Measurements from ENCODE around the gene UHMK1. TPM values are rescaled to one million over a fixed set of nuclear protein-coding genes. Genes with fewer than 3 reads are reported as not detected.
A peak's percentile ranks its signal among the peaks of the same experiment; 100 is the strongest.

Gene UHMK1
- total RNA-seq, 1 experiment from 2014 or later = 75.1 TPM

- TF ChIP-seq CTCF (IDR thresholded peaks at IDR 0.05 in 2 of 3, conservative IDR thresholded peaks at IDR 0.05 in 1 of 3; ENCODE audit: borderline replicate concordance in 1 of 3, insufficient read depth in 1 of 3, low read depth in 2 of 3, low read length in 2 of 3) = no peak
- no peak for TF ChIP-seq RAD21 (IDR thresholded peaks at IDR 0.05; ENCODE audit: low read depth)
These were observed 63.5 kb downstream of the UHMK1 start (continued) for GRCh38 chr1:162561037-162561615.

DNA sequence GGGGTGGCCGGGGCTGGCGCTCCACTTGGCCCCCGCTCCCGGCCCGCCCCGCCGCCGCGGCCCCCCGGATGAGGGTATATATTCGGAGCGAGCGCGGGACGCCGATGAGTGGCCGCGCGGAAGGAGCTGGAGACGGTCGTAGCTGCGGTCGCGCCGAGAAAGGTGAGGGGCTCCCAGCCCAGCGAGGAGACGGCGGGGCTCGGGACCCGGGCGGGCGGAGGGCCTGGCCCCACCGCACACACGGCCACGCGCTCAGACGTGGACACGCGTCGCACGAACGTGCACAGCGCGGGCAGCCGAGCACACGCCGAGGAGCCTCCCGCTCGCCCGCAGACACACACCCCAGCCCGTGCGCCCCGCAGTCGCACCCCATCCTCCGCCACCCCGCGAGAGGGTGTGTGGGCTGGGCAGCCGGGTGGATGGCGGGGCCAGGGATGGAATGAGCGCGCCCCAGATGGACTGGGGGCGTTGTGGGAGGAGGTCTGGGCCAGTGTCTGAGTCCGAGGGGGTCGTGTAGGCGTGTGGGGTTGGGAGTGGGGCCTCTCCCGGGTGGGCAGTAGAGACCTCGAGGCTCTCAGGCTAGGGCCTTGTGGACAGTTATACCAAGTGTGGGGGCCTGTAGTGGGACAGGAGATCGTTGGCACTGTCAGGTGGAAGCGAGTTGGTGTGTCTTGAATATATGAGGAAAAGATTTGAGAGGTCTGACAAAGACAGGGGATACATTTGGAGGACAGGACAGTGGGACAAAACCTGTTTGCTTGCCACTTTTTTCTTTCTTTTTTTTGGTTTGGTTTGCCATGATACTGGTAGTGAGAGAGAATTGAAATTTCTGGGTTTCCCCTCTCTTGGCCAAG is 64.2 kb downstream of the UHMK1 start, which contains the start of gene UAP1:
TSS of gene UAP1 (plus strand) at position 107 of the 854 bp plus-strand sequence. CDS start 4,347 bp downstream, outside the sequence.
- RAD21 ChIA-PET (ENCODE audit: low non-redundant PET in 1 of 2, low total read pairs in 2 of 2, uncharacterized antibody in 2 of 2, unreplicated experiment in 2 of 2) = no interaction called here
- H3K9ac ChIP-seq (ENCODE audit: low read length) = peak within 1 kb of the TSS; percentile 91
- H3K27ac ChIP-seq (ENCODE audit: low read depth, low read length) = peak within 1 kb of the TSS; percentile 84
- CTCF ChIA-PET = no interaction called here
- BruUV-seq (replicated peaks) = no TSS peak
- POLR2A ChIA-PET = interaction anchor here (1.0 kb wide), 1 partner anchor 13 kb away, joined by 3 read pairs; no protein-coding TSS in a partner anchor
- no peak for TF ChIP-seq FOSL1 (IDR thresholded peaks at IDR 0.05; ENCODE audit: low read depth)
- TF ChIP-seq ZBTB33 (IDR thresholded peaks at IDR 0.05; ENCODE audit: extremely low read depth, insufficient replicate concordance, low read length) = no peak
- peak; percentile 52; the same call in 1 of the 2 replicates for TF ChIP-seq MAX (IDR thresholded peaks at IDR 0.05)
- TF ChIP-seq SIN3A (IDR thresholded peaks at IDR 0.05; ENCODE audit: low read depth) = peak; percentile 14; the same call in 1 of the 2 replicates
- peak; percentile 27; the same call in 1 of the 2 replicates for TF ChIP-seq CBX3 (IDR thresholded peaks at IDR 0.05; ENCODE audit: low read depth)
- TF ChIP-seq CTCF (IDR thresholded peaks at IDR 0.05 in 2 of 3, conservative IDR thresholded peaks at IDR 0.05 in 1 of 3; ENCODE audit: borderline replicate concordance in 1 of 3, insufficient read depth in 1 of 3, low read depth in 2 of 3, low read length in 2 of 3) = no peak
- peak; percentile 38; the same call in 1 of the 2 replicates for TF ChIP-seq ZFX (IDR thresholded peaks at IDR 0.05)
- TF ChIP-seq TCF7L2 (IDR thresholded peaks at IDR 0.05; ENCODE audit: borderline replicate concordance, extremely low read depth, insufficient read depth, insufficient read length) = no peak
- H4K20me1 ChIP-seq (ENCODE audit: insufficient read depth) = no peaks in the 10 kb centered on the region
- peaks cover 0 to 21% of the 10 kb centered on the region in 2 experiments; a peak in 3 of 4 replicates for H3K4me1 ChIP-seq (ENCODE audit: control insufficient read depth in 1 of 2, insufficient read depth in 2 of 2, low read length in 2 of 2)
- peaks cover 50% of the 10 kb centered on the region for H3K79me2 ChIP-seq (ENCODE audit: insufficient read depth, low read length)
- peaks cover under 1 to 2% of the 10 kb centered on the region in 2 experiments; a peak in 1 of 4 replicates for H3K36me3 ChIP-seq (ENCODE audit: control insufficient read depth in 1 of 2, insufficient read depth in 2 of 2, low read length in 2 of 2)
- H3K9me2 ChIP-seq (ENCODE audit: insufficient read depth) = no peaks in the 10 kb centered on the region
- H3K9me3 ChIP-seq (ENCODE audit: control insufficient read depth in 1 of 2, insufficient read depth in 1 of 2, low read depth in 1 of 2, low read length in 2 of 2) = no peaks in the 10 kb centered on the region
- DNase-seq (ENCODE audit: low read depth, low spot score) (no peak), ATAC-seq (peak; percentile 49)
- H3K27me3 ChIP-seq (ENCODE audit: insufficient read depth, low read length) = no peaks in the 10 kb centered on the region
- intact Hi-C loops (cut with micrococcal nuclease) = loop anchor here (10.0 kb wide), 1 partner anchor 207 kb away; no protein-coding TSS in a partner anchor
- H3K4me3 ChIP-seq (replicated peaks in 1 of 2; ENCODE audit: low read depth in 1 of 2, low read length in 2 of 2) = peak within 1 kb of the TSS; percentile 80 to 96
- H2AFZ ChIP-seq (ENCODE audit: low read depth, low read length, poor library complexity, severe bottlenecking) = peak within 1 kb of the TSS; percentile 58
- H3K4me2 ChIP-seq (ENCODE audit: low read length) = peak within 1 kb of the TSS; percentile 95

All from HCT116 (cell line).